HG02973 (cell line): ENCODE results near the gene GBF1.
"Not testable (repeated sequence)": the region's sequence is repeated elsewhere in the genome, so short reads cannot be mapped to it uniquely, and the experiment has no call there.

Experiments
- ATAC-seq: cut with Tn5 transposase; IDR thresholded peaks from one replicate; pipeline ENCODE4 v1.9.1; 2021; ENCODE audit warnings: moderate library complexity; ENCODE audit not compliant: unreplicated experiment

The GBF1 gene

GRCh38 chr10:102268375-102268888 lies 23.1 kb downstream of the GBF1 start:
- no peak for ATAC-seq

- no peak for ATAC-seq
Observed at GRCh38 chr10:102269017-102269416, 23.7 kb downstream of the GBF1 start.

GRCh38 chr10:102274062-102274461 lies 28.7 kb downstream of the GBF1 start:
- ATAC-seq: no peak

- ATAC-seq: no peak
Observed at GRCh38 chr10:102275343-102275742, 30.0 kb downstream of the GBF1 start.

- ATAC-seq: no peak
Observed at GRCh38 chr10:102279104-102279503, 33.8 kb downstream of the GBF1 start.

- ATAC-seq: no peak
Observed at GRCh38 chr10:102280397-102281101, 35.2 kb downstream of the GBF1 start.

GRCh38 chr10:102281102-102281487 lies 35.8 kb downstream of the GBF1 start:
- no peak for ATAC-seq

- ATAC-seq: no peak
Observed at GRCh38 chr10:102283488-102283887, 38.2 kb downstream of the GBF1 start.

GRCh38 chr10:102283890-102284289 lies 38.6 kb downstream of the GBF1 start:
- no peak for ATAC-seq

GRCh38 chr10:102284531-102284930 lies 39.2 kb downstream of the GBF1 start:
- ATAC-seq: no peak

GRCh38 chr10:102285133-102285532 lies 39.8 kb downstream of the GBF1 start:
- ATAC-seq: no peak

- ATAC-seq: no peak
Observed at GRCh38 chr10:102286216-102286615, 40.9 kb downstream of the GBF1 start.

GRCh38 chr10:102287538-102287937 lies 42.2 kb downstream of the GBF1 start:
- ATAC-seq: no peak

GRCh38 chr10:102287991-102288390 lies 42.7 kb downstream of the GBF1 start:
- ATAC-seq: no peak

GRCh38 chr10:102289356-102289755 lies 44.0 kb downstream of the GBF1 start:
- no peak for ATAC-seq

- no peak for ATAC-seq
Observed at GRCh38 chr10:102289840-102290239, 44.5 kb downstream of the GBF1 start.

GRCh38 chr10:102291221-102291905 lies 46.0 kb downstream of the GBF1 start:
- no peak for ATAC-seq

- ATAC-seq: no peak
Observed at GRCh38 chr10:102297101-102297500, 51.8 kb downstream of the GBF1 start.

GRCh38 chr10:102298899-102299298 lies 53.6 kb downstream of the GBF1 start:
- no peak for ATAC-seq

- no peak for ATAC-seq
Observed at GRCh38 chr10:102299873-102300272, 54.5 kb downstream of the GBF1 start.

- ATAC-seq: no peak
Observed at GRCh38 chr10:102300278-102300843, 55.0 kb downstream of the GBF1 start.

GRCh38 chr10:102300912-102301311 lies 55.6 kb downstream of the GBF1 start:
- not testable (repeated sequence) for ATAC-seq
